Measurements from ENCODE around the gene TIGD7. TPM values are rescaled to one million over a fixed set of nuclear protein-coding genes. Genes with fewer than 3 reads are reported as not detected.

The TIGD7 gene
- total RNA-seq, 1 experiment from 2014 or later: 4.2 TPM

- H3K4me3 Mint-ChIP-seq: peak overlapping the region; percentile 96 to 98
- H4K20me1 ChIP-seq (ENCODE audit: control insufficient read depth, insufficient read depth, insufficient read length): peaks cover 5% of the 10 kb centered on the region
- no peak overlapping the region for H3K56ac ChIP-seq (ENCODE audit: insufficient read length, low read depth, low read length)
- peak overlapping the region; percentile 92 to 96 (median 95); a peak in 6 of 7 replicates for H3K27ac Mint-ChIP-seq
- H3K27me3 Mint-ChIP-seq (ENCODE audit: low read depth): peaks cover 12% of the 10 kb centered on the region
- no CpG with 5 or more reads among the region's 29 CpGs for WGBS (ENCODE audit: extremely low coverage, insufficient read length, low lambda C conversion rate)
- H3K4me2 ChIP-seq (ENCODE audit: insufficient read depth, insufficient read length, low read length): peak overlapping the region; percentile 85
- no peak overlapping the region for H2BK20ac ChIP-seq (ENCODE audit: low read depth, low read length, poor library complexity, severe bottlenecking)
- no peak overlapping the region for H2BK12ac ChIP-seq (ENCODE audit: insufficient read length, low read depth, low read length)
- H3T11ph ChIP-seq (ENCODE audit: low read length): no peak overlapping the region
- no peak overlapping the region for H3K23ac ChIP-seq (ENCODE audit: insufficient read length, low read depth, low read length)
- H3K4ac ChIP-seq (ENCODE audit: low read depth, low read length): no peak overlapping the region
- peak overlapping the region; percentile 79 for H3K9ac ChIP-seq (ENCODE audit: extremely low read depth, insufficient read length, low read length)
- TF ChIP-seq CTCF (conservative IDR thresholded peaks at IDR 0.05): no peak; the same call in 2 of the 3 replicates
- peak overlapping the region; percentile 83 for H3K14ac ChIP-seq (ENCODE audit: insufficient read depth, low read length)
- H4K8ac ChIP-seq (replicated peaks; ENCODE audit: insufficient read length, low read depth, low read length): no peak overlapping the region
- H3K23me2 ChIP-seq (ENCODE audit: insufficient read length, low read depth, low read length, poor library complexity, severe bottlenecking): peaks cover 11% of the 10 kb centered on the region
- H3K9me3 Mint-ChIP-seq: peaks cover 17 to 29% of the 10 kb centered on the region in 2 experiments
- no peak overlapping the region for H4K5ac ChIP-seq (ENCODE audit: insufficient read length, low read depth, low read length)
- H3K4me1 ChIP-seq (ENCODE audit: insufficient read depth, low read length): no peaks in the 10 kb centered on the region
- no peak overlapping the region for H3K27ac ChIP-seq (ENCODE audit: insufficient read length, low read depth, low read length)
- H3K79me2 ChIP-seq (ENCODE audit: insufficient read depth, low read length): peaks cover 29% of the 10 kb centered on the region
- no peak overlapping the region for H2AK5ac ChIP-seq (ENCODE audit: insufficient read length, low read length)
- H2AFZ ChIP-seq (ENCODE audit: low read length): no peak overlapping the region
- DNase-seq: peak; percentile 82
- no peak overlapping the region for H2BK5ac ChIP-seq (ENCODE audit: insufficient read length, low read length)
- peak overlapping the region; percentile 38 for H3K18ac ChIP-seq (ENCODE audit: insufficient read length, low read depth, low read length)
- H3K27me3 ChIP-seq (ENCODE audit: insufficient read depth, low read length): no peaks in the 10 kb centered on the region
- peaks cover 11% of the 10 kb centered on the region for H3K9me3 ChIP-seq (ENCODE audit: control insufficient read depth, low read depth, low read length)
- peaks cover 31 to 35% (median 34%) of the 10 kb centered on the region in 3 experiments for H3K36me3 Mint-ChIP-seq (ENCODE audit: insufficient read depth in 1 of 3, low read depth in 3 of 3)
- peaks cover 12% of the 10 kb centered on the region for H3K79me1 ChIP-seq (ENCODE audit: insufficient read depth, low read depth, low read length, poor library complexity, severe bottlenecking)
- H2BK120ac ChIP-seq (ENCODE audit: low read depth, low read length, poor library complexity, severe bottlenecking): no peak overlapping the region
- H2BK15ac ChIP-seq (ENCODE audit: low read depth, low read length): no peak overlapping the region
- H3K4me1 Mint-ChIP-seq: peaks cover 18 to 24% of the 10 kb centered on the region in 2 experiments
- H4K91ac ChIP-seq (ENCODE audit: insufficient read length, low read depth, low read length): no peak overlapping the region
Observed at GRCh38 chr16:3282103-3282729, 23.0 kb downstream of the TIGD7 start.

All from H9 (cell line).